ENCODE data around the gene ANXA2. TPM values are rescaled to one million over a fixed set of nuclear protein-coding genes. Genes with fewer than 3 reads are reported as not detected.

Gene ANXA2
- total RNA-seq, 1 experiment from 2014 or later = 2,114 TPM

GRCh38 chr15:60396100-60396499, 1.7 kb downstream of the ANXA2 start:
- Histone ChIP-seq H3K4me3 (ENCODE audit: low read length) (peak overlapping the region; percentile 93), H3F3A (ENCODE audit: low read length, unreplicated experiment) (peaks cover 33% of the 10 kb centered on the region), H3K9ac (ENCODE audit: low read length) (peak overlapping the region; percentile 100), H3K4me2 (ENCODE audit: low read length) (peak overlapping the region; percentile 98), H3K9me3 (ENCODE audit: low read length) (no peaks in the 10 kb centered on the region), H3K27ac (ENCODE audit: low read length) (peak overlapping the region; percentile 98), H4K20me1 (ENCODE audit: low read length) (peaks cover 51% of the 10 kb centered on the region), H2AFZ (ENCODE audit: low read length) (no peak overlapping the region), H3K27me3 (ENCODE audit: low read length) (no peaks in the 10 kb centered on the region), H3K4me1 (ENCODE audit: insufficient read depth, low read length) (peaks cover 71% of the 10 kb centered on the region), H3K9me2 (replicated peaks; ENCODE audit: low read length) (no peaks in the 10 kb centered on the region), H3K36me3 (ENCODE audit: low read depth, low read length) (peaks cover 44% of the 10 kb centered on the region), H3K79me2 (ENCODE audit: low read length) (peaks cover 78% of the 10 kb centered on the region)
- BruUV-seq (replicated peaks) = no TSS peak
- CTCF ChIA-PET = no interaction called here
- POLR2A ChIA-PET (ENCODE audit: unreplicated experiment) = interaction anchor here (1.4 kb wide), 1 partner anchor 11 kb away, joined by 7 read pairs; no protein-coding TSS in a partner anchor
- intact Hi-C loops (cut with micrococcal nuclease) = loop anchor here (10.0 kb wide), 1 partner anchor 129 kb away; no protein-coding TSS in a partner anchor
- no peak for TF ChIP-seq EZH2 (IDR thresholded peaks at IDR 0.05; ENCODE audit: low read length, unreplicated experiment)
- TF ChIP-seq CTCF (conservative IDR thresholded peaks at IDR 0.05; ENCODE audit: low read depth, low read length) = no peak
- TF ChIP-seq EZH2phosphoT487 (IDR thresholded peaks at IDR 0.05; ENCODE audit: borderline replicate concordance, low read length) = no peak
- DNase-seq (peak; percentile 34), ATAC-seq (no peak)

GRCh38 chr15:60395276-60396011, 2.3 kb downstream of the ANXA2 start:
- no peaks in the 10 kb centered on the region for H3K27me3 ChIP-seq (ENCODE audit: low read length)

More at GRCh38 chr15:60395276-60396011, 2.3 kb downstream of the ANXA2 start:
- Histone ChIP-seq H3K4me2 (ENCODE audit: low read length) (peak overlapping the region; percentile 98), H3K36me3 (ENCODE audit: low read depth, low read length) (peaks cover 48% of the 10 kb centered on the region), H3K9me3 (ENCODE audit: low read length) (no peaks in the 10 kb centered on the region), H3K4me1 (ENCODE audit: insufficient read depth, low read length) (peaks cover 72% of the 10 kb centered on the region), H3K27ac (ENCODE audit: low read length) (peak overlapping the region; percentile 98), H4K20me1 (ENCODE audit: low read length) (peaks cover 58% of the 10 kb centered on the region), H3K79me2 (ENCODE audit: low read length) (peaks cover 85% of the 10 kb centered on the region), H3K9ac (ENCODE audit: low read length) (peak overlapping the region; percentile 100), H3K9me2 (replicated peaks; ENCODE audit: low read length) (no peaks in the 10 kb centered on the region), H3K4me3 (ENCODE audit: low read length) (peak overlapping the region; percentile 93), H2AFZ (ENCODE audit: low read length) (no peak overlapping the region), H3F3A (ENCODE audit: low read length, unreplicated experiment) (peaks cover 33% of the 10 kb centered on the region)
- intact Hi-C loops (cut with micrococcal nuclease) = loop anchor here (10.0 kb wide), 1 partner anchor 129 kb away; no protein-coding TSS in a partner anchor
- DNase-seq (no peak), ATAC-seq (no peak)
- no peak for TF ChIP-seq EZH2phosphoT487 (IDR thresholded peaks at IDR 0.05; ENCODE audit: borderline replicate concordance, low read length)
- TF ChIP-seq EZH2 (IDR thresholded peaks at IDR 0.05; ENCODE audit: low read length, unreplicated experiment) = no peak
- no peak for TF ChIP-seq CTCF (conservative IDR thresholded peaks at IDR 0.05; ENCODE audit: low read depth, low read length)
- BruUV-seq (replicated peaks) = no TSS peak
- ChIA-PET CTCF (interaction anchor here (0.7 kb wide), 1 partner anchor 11 kb away, joined by 3 read pairs; no protein-coding TSS in a partner anchor), POLR2A (ENCODE audit: unreplicated experiment) (interaction anchor here (0.5 to 1.4 kb wide), 3 partner anchors 12 to 324 kb away, joined by 3 to 7 read pairs (median 3); no protein-coding TSS in a partner anchor)
